ENCODE measurements around the gene ACOX1. TPM values are rescaled to one million over a fixed set of nuclear protein-coding genes. Genes with fewer than 3 reads are reported as not detected.

The ACOX1 gene
- total RNA-seq, 1 experiment from 2014 or later, result 50.2 TPM

GRCh38 chr17:76008208-76008607 is 29.2 kb upstream of the ACOX1 start:
- H4K20me1 ChIP-seq (ENCODE audit: insufficient read depth), result no peaks in the 10 kb centered on the region
- H3K27ac ChIP-seq (ENCODE audit: low read depth, low read length), result no peak overlapping the region
- peaks cover 23 to 29% of the 10 kb centered on the region in 2 experiments; a peak in 2 of 4 replicates for H3K36me3 ChIP-seq (ENCODE audit: control insufficient read depth in 1 of 2, insufficient read depth in 2 of 2, low read length in 2 of 2)
- no peak for ATAC-seq
- ChIA-PET RAD21 (ENCODE audit: low non-redundant PET in 1 of 2, low total read pairs in 2 of 2, uncharacterized antibody in 2 of 2, unreplicated experiment in 2 of 2) (interaction anchor here in 1 of 2 experiments (0.6 kb wide), 1 partner anchor 497 kb away, joined by 7 read pairs; no protein-coding TSS in a partner anchor), POLR2A (interaction anchor here (0.8 kb wide), 1 partner anchor 97 kb away, joined by 3 read pairs; no protein-coding TSS in a partner anchor), CTCF (interaction anchor here (0.5 to 7.1 kb wide), 4 partner anchors 9 to 1268 kb away, joined by 3 to 68 read pairs (median 6); partner anchors contain the start of gene MRPL38)
- no peaks in the 10 kb centered on the region for H3K9me2 ChIP-seq (ENCODE audit: insufficient read depth)
- no peaks in the 10 kb centered on the region for H3K9me3 ChIP-seq (ENCODE audit: control insufficient read depth in 1 of 2, insufficient read depth in 1 of 2, low read depth in 1 of 2, low read length in 2 of 2)
- no peak overlapping the region for H3K4me2 ChIP-seq (ENCODE audit: low read length)
- TF ChIP-seq POLR2AphosphoS5 (IDR thresholded peaks at IDR 0.05; ENCODE audit: low read depth, low read length), result no peak
- TF ChIP-seq, protein P1, sequence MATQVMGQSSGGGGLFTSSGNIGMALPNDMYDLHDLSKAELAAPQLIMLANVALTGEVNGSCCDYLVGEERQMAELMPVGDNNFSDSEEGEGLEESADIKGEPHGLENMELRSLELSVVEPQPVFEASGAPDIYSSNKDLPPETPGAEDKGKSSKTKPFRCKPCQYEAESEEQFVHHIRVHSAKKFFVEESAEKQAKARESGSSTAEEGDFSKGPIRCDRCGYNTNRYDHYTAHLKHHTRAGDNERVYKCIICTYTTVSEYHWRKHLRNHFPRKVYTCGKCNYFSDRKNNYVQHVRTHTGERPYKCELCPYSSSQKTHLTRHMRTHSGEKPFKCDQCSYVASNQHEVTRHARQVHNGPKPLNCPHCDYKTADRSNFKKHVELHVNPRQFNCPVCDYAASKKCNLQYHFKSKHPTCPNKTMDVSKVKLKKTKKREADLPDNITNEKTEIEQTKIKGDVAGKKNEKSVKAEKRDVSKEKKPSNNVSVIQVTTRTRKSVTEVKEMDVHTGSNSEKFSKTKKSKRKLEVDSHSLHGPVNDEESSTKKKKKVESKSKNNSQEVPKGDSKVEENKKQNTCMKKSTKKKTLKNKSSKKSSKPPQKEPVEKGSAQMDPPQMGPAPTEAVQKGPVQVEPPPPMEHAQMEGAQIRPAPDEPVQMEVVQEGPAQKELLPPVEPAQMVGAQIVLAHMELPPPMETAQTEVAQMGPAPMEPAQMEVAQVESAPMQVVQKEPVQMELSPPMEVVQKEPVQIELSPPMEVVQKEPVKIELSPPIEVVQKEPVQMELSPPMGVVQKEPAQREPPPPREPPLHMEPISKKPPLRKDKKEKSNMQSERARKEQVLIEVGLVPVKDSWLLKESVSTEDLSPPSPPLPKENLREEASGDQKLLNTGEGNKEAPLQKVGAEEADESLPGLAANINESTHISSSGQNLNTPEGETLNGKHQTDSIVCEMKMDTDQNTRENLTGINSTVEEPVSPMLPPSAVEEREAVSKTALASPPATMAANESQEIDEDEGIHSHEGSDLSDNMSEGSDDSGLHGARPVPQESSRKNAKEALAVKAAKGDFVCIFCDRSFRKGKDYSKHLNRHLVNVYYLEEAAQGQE (IDR thresholded peaks at IDR 0.05; ENCODE audit: low read depth), result no peak
- no peak for TF ChIP-seq MAX (IDR thresholded peaks at IDR 0.05)
- TF ChIP-seq JUND (IDR thresholded peaks at IDR 0.05), result no peak
- TF ChIP-seq CTCF (IDR thresholded peaks at IDR 0.05 in 2 of 3, conservative IDR thresholded peaks at IDR 0.05 in 1 of 3; ENCODE audit: borderline replicate concordance in 1 of 3, insufficient read depth in 1 of 3, low read depth in 2 of 3, low read length in 2 of 3), result no peak
- no peak for TF ChIP-seq CEBPB (IDR thresholded peaks at IDR 0.05; ENCODE audit: low read depth)
- TF ChIP-seq EZH2phosphoT487 (IDR thresholded peaks at IDR 0.05; ENCODE audit: borderline replicate concordance), result no peak
- TF ChIP-seq ELF1 (IDR thresholded peaks at IDR 0.05; ENCODE audit: borderline replicate concordance, low read depth), result no peak
- TF ChIP-seq EZH2 (IDR thresholded peaks at IDR 0.05), result no peak
- TF ChIP-seq FOSL1 (IDR thresholded peaks at IDR 0.05; ENCODE audit: low read depth), result no peak
- no peak for TF ChIP-seq POLR2A (IDR thresholded peaks at IDR 0.05; ENCODE audit: borderline replicate concordance, extremely low read depth, insufficient read depth, insufficient read length)
- TF ChIP-seq, protein P2, sequence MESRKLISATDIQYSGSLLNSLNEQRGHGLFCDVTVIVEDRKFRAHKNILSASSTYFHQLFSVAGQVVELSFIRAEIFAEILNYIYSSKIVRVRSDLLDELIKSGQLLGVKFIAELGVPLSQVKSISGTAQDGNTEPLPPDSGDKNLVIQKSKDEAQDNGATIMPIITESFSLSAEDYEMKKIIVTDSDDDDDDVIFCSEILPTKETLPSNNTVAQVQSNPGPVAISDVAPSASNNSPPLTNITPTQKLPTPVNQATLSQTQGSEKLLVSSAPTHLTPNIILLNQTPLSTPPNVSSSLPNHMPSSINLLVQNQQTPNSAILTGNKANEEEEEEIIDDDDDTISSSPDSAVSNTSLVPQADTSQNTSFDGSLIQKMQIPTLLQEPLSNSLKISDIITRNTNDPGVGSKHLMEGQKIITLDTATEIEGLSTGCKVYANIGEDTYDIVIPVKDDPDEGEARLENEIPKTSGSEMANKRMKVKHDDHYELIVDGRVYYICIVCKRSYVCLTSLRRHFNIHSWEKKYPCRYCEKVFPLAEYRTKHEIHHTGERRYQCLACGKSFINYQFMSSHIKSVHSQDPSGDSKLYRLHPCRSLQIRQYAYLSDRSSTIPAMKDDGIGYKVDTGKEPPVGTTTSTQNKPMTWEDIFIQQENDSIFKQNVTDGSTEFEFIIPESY (IDR thresholded peaks at IDR 0.05; ENCODE audit: extremely low read depth, insufficient replicate concordance, low read length), result no peak
- no peak for TF ChIP-seq RAD21 (IDR thresholded peaks at IDR 0.05; ENCODE audit: low read depth)
- no peak for TF ChIP-seq SRF (IDR thresholded peaks at IDR 0.05; ENCODE audit: low read depth)
- TF ChIP-seq EGR1 (IDR thresholded peaks at IDR 0.05; ENCODE audit: low read depth), result no peak
- no peak for TF ChIP-seq SIN3A (IDR thresholded peaks at IDR 0.05; ENCODE audit: low read depth)
- no peak overlapping the region for H2AFZ ChIP-seq (ENCODE audit: low read depth, low read length, poor library complexity, severe bottlenecking)
- H3K4me3 ChIP-seq (replicated peaks in 1 of 2; ENCODE audit: low read depth in 1 of 2, low read length in 2 of 2), result no peak overlapping the region
- no peaks in the 10 kb centered on the region for H3K79me2 ChIP-seq (ENCODE audit: insufficient read depth, low read length)
- no peak for DNase-seq (ENCODE audit: low read depth, low spot score)
- H3K9ac ChIP-seq (ENCODE audit: low read length), result no peak overlapping the region
- peaks cover 0 to 13% of the 10 kb centered on the region in 2 experiments; a peak in 2 of 4 replicates for H3K4me1 ChIP-seq (ENCODE audit: control insufficient read depth in 1 of 2, insufficient read depth in 2 of 2, low read length in 2 of 2)
- no peaks in the 10 kb centered on the region for H3K27me3 ChIP-seq (ENCODE audit: insufficient read depth, low read length)
- no TSS peak for BruUV-seq (replicated peaks)
- intact Hi-C loops (cut with micrococcal nuclease), result no loop called here

Data from HCT116 (cell line).